Panc1 (cell line): ENCODE results near the gene KCNG1. TPM values are rescaled to one million over a fixed set of nuclear protein-coding genes. Genes with fewer than 3 reads are reported as not detected.

Experiments used
- ATAC-seq: fragments of 200-7000 bp; cut with Tn5 transposase; 2 replicates; pipeline ENCODE4 v1.9.1; 2020; ENCODE audit warnings: mild to moderate bottlenecking, moderate library complexity
- BruUV-seq: library from RNA; stranded (reverse); fragments of 400-500 nt; replicated peaks from 2 replicates; lab custom pipeline; 2021; lab: Mats Ljungman, UMichigan
- CTCF ChIA-PET: fragments of 300-600 bp; sonication (Branson Sonifier 250); formaldehyde crosslinking; loops from one replicate; lab custom pipeline; 2022; ENCODE audit warnings: antibody characterized with exemption; lab: Charles Lee
- POLR2A ChIA-PET: fragments of 300-600 bp; sonication (Branson Sonifier 250); formaldehyde crosslinking; loops from one replicate; lab custom pipeline; 2022; ENCODE audit warnings: antibody characterized with exemption; lab: Charles Lee
- DNase-seq: peaks from one replicate; pipeline ENCODE4 v3.0.0-alpha.2; 2010; ENCODE audit warnings: low read depth, low spot score
- H3K27ac ChIP-seq: 2 replicates; pipeline ENCODE4 v1.5.1; 2011; ENCODE audit warnings: mild to moderate bottlenecking, low read length, inconsistent platforms
- H3K27me3 ChIP-seq: fragments of 200-500 bp; sonication (Bioruptor generic); 2 replicates; pipeline ENCODE4 v1.6.0; 2014; ENCODE audit warnings: low read length, inconsistent platforms; ENCODE audit not compliant: control insufficient read depth, insufficient read depth
- H3K36me3 ChIP-seq: fragments of 200-500 bp; sonication (Bioruptor generic); 2 replicates; pipeline ENCODE4 v1.5.1; 2014; ENCODE audit warnings: inconsistent platforms, mild to moderate bottlenecking, low read length, moderate library complexity; ENCODE audit not compliant: control insufficient read depth, insufficient read depth
- H3K4me1 ChIP-seq: 2 replicates; pipeline ENCODE4 v1.5.1; 2011; ENCODE audit warnings: inconsistent platforms, mild to moderate bottlenecking, low read length, moderate library complexity; ENCODE audit not compliant: control insufficient read depth, insufficient read depth
- H3K4me3 ChIP-seq, 2 experiments: 2 replicates each; pipeline ENCODE4 v1.5.1; 2011 to 2012; ENCODE audit warnings: low read depth in 2 of 2, low read length in 2 of 2, mild to moderate bottlenecking in 2 of 2, inconsistent platforms in 1 of 2, moderate library complexity in 1 of 2
- H3K9me3 ChIP-seq: fragments of 200-500 bp; sonication (Bioruptor generic); 2 replicates; pipeline ENCODE4 v1.5.1; 2014; ENCODE audit warnings: low read depth, mild to moderate bottlenecking, inconsistent platforms, low read length, moderate library complexity; ENCODE audit not compliant: control insufficient read depth, insufficient read depth
- POLR2AphosphoS5 ChIP-seq: IDR thresholded peaks from 2 replicates; pipeline ENCODE4 v1.6.1; 2012; ENCODE audit warnings: mild to moderate bottlenecking, low read depth, low read length, moderate library complexity
- REST ChIP-seq, 2 experiments: IDR thresholded peaks; 2 replicates each; pipeline ENCODE4 v1.6.1; 2011 to 2012; ENCODE audit warnings: low read depth in 2 of 2, control low read depth in 1 of 2, low read length in 1 of 2, mild to moderate bottlenecking in 1 of 2, moderate library complexity in 1 of 2; ENCODE audit not compliant: insufficient read depth in 1 of 2
- SIN3A ChIP-seq: IDR thresholded peaks from 2 replicates; pipeline ENCODE4 v1.6.1; 2012; ENCODE audit warnings: low read depth, mild to moderate bottlenecking, low read length, moderate library complexity, borderline replicate concordance; ENCODE audit not compliant: insufficient read depth
- TCF7L2 ChIP-seq: IDR thresholded peaks from 2 replicates; pipeline ENCODE4 v1.6.1; 2011; ENCODE audit warnings: mild to moderate bottlenecking, low read depth, low read length, inconsistent platforms
- in situ Hi-C: cut with HindIII; loops from 2 replicates; pipeline ENCODE4 v1.10.0; 2016; ENCODE audit warnings: low sequenced_read_pairs, low pct_unique_long_range_greater_than_20kb
- intact Hi-C: fragments of 100-400 bp; cut with micrococcal nuclease; formaldehyde crosslinking; loops from one replicate; pipeline ENCODE4 v1.10.0; 2022; ENCODE audit not compliant: unreplicated experiment
- total RNA-seq: library from RNA; stranded (reverse); gene quantifications from one replicate; pipeline ENCODE4 v1.2.1, GENCODE V29; 2021; ENCODE audit not compliant: unreplicated experiment
- TF ChIP-seq, protein P1 (sequence below): fragments of 450-650 bp; IDR thresholded peaks from 2 replicates; pipeline ENCODE4 v1.5.1; 2017; ENCODE audit warnings: mild to moderate bottlenecking

Gene KCNG1
- total RNA-seq, 1 experiment from 2014 or later, result 7.4 TPM

DNA sequence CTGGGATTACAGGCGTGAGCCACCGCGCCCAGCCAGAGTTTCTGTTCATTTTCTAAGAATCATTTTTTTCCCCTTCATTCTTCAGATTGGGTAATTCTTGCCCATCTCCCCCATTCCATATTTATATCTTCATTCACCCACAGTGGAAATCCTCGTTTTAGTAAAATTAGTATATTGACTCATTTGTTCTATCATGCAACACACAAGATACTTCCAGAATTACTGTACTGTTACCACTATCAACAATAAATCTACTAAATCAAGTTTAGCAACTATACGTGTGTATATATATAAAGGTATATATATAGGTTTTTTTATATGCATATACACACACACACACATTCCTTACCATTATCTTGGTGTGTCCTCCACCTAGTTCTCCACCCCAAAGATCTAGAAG is 41.2 kb upstream of the KCNG1 start:
- Histone ChIP-seq H3K9me3 (no peaks in the 10 kb centered on the region), H3K36me3 (no peaks in the 10 kb centered on the region), H3K27me3 (peaks cover 13% of the 10 kb centered on the region), H3K4me1 (no peaks in the 10 kb centered on the region), H3K27ac (no peak overlapping the region), H3K4me3 (no peak overlapping the region)
- POLR2A ChIA-PET, result no interaction called here
- DNase-seq (no peak), ATAC-seq (no peak)
- CTCF ChIA-PET, result no interaction called here
- BruUV-seq, result no TSS peak
- in situ Hi-C loops (no loop called here), intact Hi-C loops (no loop called here)
- TF ChIP-seq, protein P1, sequence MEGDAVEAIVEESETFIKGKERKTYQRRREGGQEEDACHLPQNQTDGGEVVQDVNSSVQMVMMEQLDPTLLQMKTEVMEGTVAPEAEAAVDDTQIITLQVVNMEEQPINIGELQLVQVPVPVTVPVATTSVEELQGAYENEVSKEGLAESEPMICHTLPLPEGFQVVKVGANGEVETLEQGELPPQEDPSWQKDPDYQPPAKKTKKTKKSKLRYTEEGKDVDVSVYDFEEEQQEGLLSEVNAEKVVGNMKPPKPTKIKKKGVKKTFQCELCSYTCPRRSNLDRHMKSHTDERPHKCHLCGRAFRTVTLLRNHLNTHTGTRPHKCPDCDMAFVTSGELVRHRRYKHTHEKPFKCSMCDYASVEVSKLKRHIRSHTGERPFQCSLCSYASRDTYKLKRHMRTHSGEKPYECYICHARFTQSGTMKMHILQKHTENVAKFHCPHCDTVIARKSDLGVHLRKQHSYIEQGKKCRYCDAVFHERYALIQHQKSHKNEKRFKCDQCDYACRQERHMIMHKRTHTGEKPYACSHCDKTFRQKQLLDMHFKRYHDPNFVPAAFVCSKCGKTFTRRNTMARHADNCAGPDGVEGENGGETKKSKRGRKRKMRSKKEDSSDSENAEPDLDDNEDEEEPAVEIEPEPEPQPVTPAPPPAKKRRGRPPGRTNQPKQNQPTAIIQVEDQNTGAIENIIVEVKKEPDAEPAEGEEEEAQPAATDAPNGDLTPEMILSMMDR, result no peak
- TF ChIP-seq SIN3A (no peak), REST (IDR thresholded peaks at IDR 0.05; ENCODE audit: insufficient read depth in 1 of 2, low read depth in 2 of 2, low read length in 1 of 2) (no peak), POLR2AphosphoS5 (no peak)

DNA sequence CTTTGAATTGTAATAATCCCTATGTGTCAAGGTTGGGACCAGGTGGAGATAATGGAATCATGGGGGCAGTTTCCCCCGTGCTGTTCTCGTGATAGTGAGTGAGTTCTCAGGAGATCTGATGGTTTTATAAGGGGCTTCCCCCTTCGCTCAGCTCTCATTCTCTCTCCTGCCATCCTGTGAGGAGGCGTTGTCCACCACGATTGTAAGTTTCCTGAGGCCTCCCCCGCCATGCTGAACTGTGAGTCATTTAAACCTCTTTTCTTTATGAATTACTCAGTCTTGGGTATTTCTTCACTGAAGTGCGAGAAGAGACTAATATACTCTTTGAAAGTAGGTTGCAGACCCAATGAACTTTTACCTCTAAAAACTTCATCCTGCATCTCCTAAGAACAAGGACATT is 39.2 kb upstream of the KCNG1 start:
- BruUV-seq, result no TSS peak
- DNase-seq, result no peak
- no peak overlapping the region for H3K4me3 ChIP-seq
- H3K27me3 ChIP-seq, result peaks cover 5% of the 10 kb centered on the region; the same call in 1 of the 2 replicates
- 0 out of 2 replicates have a peak, but pooled peaks cover 3% of the 10 kb centered on the region for H3K4me1 ChIP-seq
- CTCF ChIA-PET, result no interaction called here
- TF ChIP-seq TCF7L2, result no peak
- no peak for TF ChIP-seq POLR2AphosphoS5
- TF ChIP-seq REST (IDR thresholded peaks at IDR 0.05; ENCODE audit: insufficient read depth in 1 of 2, low read depth in 2 of 2, low read length in 1 of 2), result no peak
- TF ChIP-seq SIN3A, result no peak
- TF ChIP-seq, protein P1, result no peak
- intact Hi-C loops, result no loop called here
- in situ Hi-C loops, result no loop called here
- no peak for ATAC-seq
- POLR2A ChIA-PET, result no interaction called here
- H3K36me3 ChIP-seq, result no peaks in the 10 kb centered on the region
- no peaks in the 10 kb centered on the region for H3K9me3 ChIP-seq
- H3K27ac ChIP-seq, result no peak overlapping the region
